ENCODE measurements around the gene GCHFR. TPM values are rescaled to one million over a fixed set of nuclear protein-coding genes. Genes with fewer than 3 reads are reported as not detected.

The GCHFR gene
- total RNA-seq, 2 experiments from 2014 or later = 13.5 to 14.8 TPM

- Mint-ChIP-seq H3K27ac (peak overlapping the region; percentile 89), H3K4me1 (ENCODE audit: low read depth) (peaks cover 26% of the 10 kb centered on the region), H3K9me3 (no peaks in the 10 kb centered on the region), H3K4me3 (no peak overlapping the region), H3K36me3 (ENCODE audit: low read depth) (peaks cover 46% of the 10 kb centered on the region), H3K27me3 (no peaks in the 10 kb centered on the region)
- DNase-seq = no peak
- Histone ChIP-seq H3K9me3 (ENCODE audit: control insufficient read depth in 1 of 2, insufficient read depth in 1 of 2, low read length in 2 of 2) (no peaks in the 10 kb centered on the region), H3K4me3 (ENCODE audit: low read length) (no peak overlapping the region), H3K36me3 (ENCODE audit: insufficient read depth, low read length) (peaks cover 45% of the 10 kb centered on the region), H3K27ac (ENCODE audit: low read depth in 1 of 2, low read length in 2 of 2) (peak overlapping the region in 1 of 2 donors; percentile 25), H3K27me3 (ENCODE audit: control insufficient read depth in 1 of 2, insufficient read depth in 2 of 2, low read length in 2 of 2) (no peaks in the 10 kb centered on the region), H3K4me1 (ENCODE audit: insufficient read depth, low read length) (peaks cover 31% of the 10 kb centered on the region)
- ChIA-PET CTCF (interaction anchor here (4.4 kb wide), 1 partner anchor 12 kb away, joined by 19 read pairs; no protein-coding TSS in a partner anchor), POLR2A (interaction anchor here (0.5 to 1.2 kb wide), 5 partner anchors 36 to 774 kb away, joined by 3 to 5 read pairs (median 3); partner anchors contain the start of gene RAD51)
- TF ChIP-seq CTCF (IDR thresholded peaks at IDR 0.05) = no peak
- no peak for ATAC-seq (ENCODE audit: poor library complexity)
- intact Hi-C loops (cut with DNase I, micrococcal nuclease) = no loop called here
These were observed 6.4 kb downstream of the GCHFR start for GRCh38 chr15:40770147-40770721.

GRCh38 chr15:40771242-40771641 lies 7.4 kb downstream of the GCHFR start:
- ChIA-PET POLR2A (interaction anchor here (1.2 kb wide), 1 partner anchor 77 kb away, joined by 3 read pairs; the partner anchor contains the start of gene RAD51), CTCF (interaction anchor here (4.4 kb wide), 1 partner anchor 11 kb away, joined by 19 read pairs; no protein-coding TSS in a partner anchor)
- intact Hi-C loops (cut with DNase I, micrococcal nuclease) = no loop called here
- TF ChIP-seq CTCF (IDR thresholded peaks at IDR 0.05) = no peak
- no peak overlapping the region for H3K27ac ChIP-seq (ENCODE audit: low read depth in 1 of 2, low read length in 2 of 2)
- Mint-ChIP-seq H3K9me3 (no peaks in the 10 kb centered on the region), H3K27ac (no peak overlapping the region), H3K4me1 (ENCODE audit: low read depth) (peaks cover 20% of the 10 kb centered on the region), H3K4me3 (no peak overlapping the region), H3K36me3 (ENCODE audit: low read depth) (peaks cover 51% of the 10 kb centered on the region), H3K27me3 (no peaks in the 10 kb centered on the region)
- no peak for DNase-seq
- H3K9me3 ChIP-seq (ENCODE audit: control insufficient read depth in 1 of 2, insufficient read depth in 1 of 2, low read length in 2 of 2) = no peaks in the 10 kb centered on the region
- no peak for ATAC-seq (ENCODE audit: poor library complexity)
- H3K36me3 ChIP-seq (ENCODE audit: insufficient read depth, low read length) = peaks cover 55% of the 10 kb centered on the region
- H3K4me1 ChIP-seq (ENCODE audit: insufficient read depth, low read length) = peaks cover 24% of the 10 kb centered on the region
- no peaks in the 10 kb centered on the region for H3K27me3 ChIP-seq (ENCODE audit: control insufficient read depth in 1 of 2, insufficient read depth in 2 of 2, low read length in 2 of 2)
- no peak overlapping the region for H3K4me3 ChIP-seq (ENCODE audit: low read length)

- Mint-ChIP-seq H3K27ac (no peak overlapping the region), H3K27me3 (no peaks in the 10 kb centered on the region), H3K4me1 (ENCODE audit: low read depth) (peaks cover 20% of the 10 kb centered on the region), H3K9me3 (no peaks in the 10 kb centered on the region), H3K4me3 (no peak overlapping the region), H3K36me3 (ENCODE audit: low read depth) (peaks cover 58% of the 10 kb centered on the region)
- no peak overlapping the region for H3K27ac ChIP-seq (ENCODE audit: low read depth in 1 of 2, low read length in 2 of 2)
- no peak overlapping the region for H3K4me3 ChIP-seq (ENCODE audit: low read length)
- DNase-seq = no peak
- ChIA-PET CTCF (interaction anchor here (4.4 kb wide), 1 partner anchor 10 kb away, joined by 19 read pairs; no protein-coding TSS in a partner anchor), POLR2A (no interaction called here)
- peaks cover 60% of the 10 kb centered on the region for H3K36me3 ChIP-seq (ENCODE audit: insufficient read depth, low read length)
- H3K4me1 ChIP-seq (ENCODE audit: insufficient read depth, low read length) = peaks cover 30% of the 10 kb centered on the region
- no peaks in the 10 kb centered on the region for H3K9me3 ChIP-seq (ENCODE audit: control insufficient read depth in 1 of 2, insufficient read depth in 1 of 2, low read length in 2 of 2)
- no peak for TF ChIP-seq CTCF (IDR thresholded peaks at IDR 0.05)
- ATAC-seq (ENCODE audit: poor library complexity) = no peak
- H3K27me3 ChIP-seq (ENCODE audit: control insufficient read depth in 1 of 2, insufficient read depth in 2 of 2, low read length in 2 of 2) = no peaks in the 10 kb centered on the region
- intact Hi-C loops (cut with DNase I, micrococcal nuclease) = no loop called here
These were observed 8.1 kb downstream of the GCHFR start for GRCh38 chr15:40772014-40772413.

All from CD4-positive, alpha-beta T cell (primary cell).